ENCODE results near the gene MED27. TPM values are rescaled to one million over a fixed set of nuclear protein-coding genes. Genes with fewer than 3 reads are reported as not detected.

MED27 gene
- total RNA-seq, 1 donor from 2014 or later, result 15.7 TPM

GRCh38 chr9:132125361-132125760, 45.7 kb upstream of the MED27 start:
- TF ChIP-seq CTCF (IDR thresholded peaks at IDR 0.05), result no peak
- no peaks in the 10 kb centered on the region for H3K9me3 ChIP-seq
- no peaks in the 10 kb centered on the region for H3K36me3 ChIP-seq
- H3K4me3 ChIP-seq, result no peak overlapping the region
- peaks cover 40% of the 10 kb centered on the region for H3K27me3 ChIP-seq (ENCODE audit: low read depth)
- H3K4me1 ChIP-seq, result peaks cover 7% of the 10 kb centered on the region
- DNase-seq (no peak), ATAC-seq (no peak)
- intact Hi-C loops (cut with DNase I), result no loop called here
- H3K27ac ChIP-seq, result no peak overlapping the region

- Histone ChIP-seq H3K36me3 (no peaks in the 10 kb centered on the region), H3K27ac (no peak overlapping the region), H3K4me1 (peaks cover 7% of the 10 kb centered on the region), H3K9me3 (no peaks in the 10 kb centered on the region), H3K27me3 (ENCODE audit: low read depth) (peaks cover 39% of the 10 kb centered on the region), H3K4me3 (no peak overlapping the region)
- TF ChIP-seq CTCF (IDR thresholded peaks at IDR 0.05), result no peak
- intact Hi-C loops (cut with DNase I), result no loop called here
- DNase-seq (no peak), ATAC-seq (no peak)
Measured at GRCh38 chr9:132124800-132125199, 45.1 kb upstream of the MED27 start.

- Histone ChIP-seq H3K4me1 (peaks cover 7% of the 10 kb centered on the region), H3K27me3 (ENCODE audit: low read depth) (peaks cover 31% of the 10 kb centered on the region), H3K27ac (no peak overlapping the region), H3K9me3 (no peaks in the 10 kb centered on the region), H3K36me3 (no peaks in the 10 kb centered on the region), H3K4me3 (no peak overlapping the region)
- ATAC-seq (no peak), DNase-seq (no peak)
- no peak for TF ChIP-seq CTCF (IDR thresholded peaks at IDR 0.05)
- intact Hi-C loops (cut with DNase I), result no loop called here
Measured at GRCh38 chr9:132121021-132121420, 41.4 kb upstream of the MED27 start.

- Histone ChIP-seq H3K27me3 (ENCODE audit: low read depth) (peaks cover 38% of the 10 kb centered on the region), H3K4me3 (no peak overlapping the region), H3K36me3 (no peaks in the 10 kb centered on the region), H3K27ac (no peak overlapping the region), H3K4me1 (no peaks in the 10 kb centered on the region), H3K9me3 (no peaks in the 10 kb centered on the region)
- no peak for ATAC-seq
- DNase-seq, result no peak
- intact Hi-C loops (cut with DNase I), result no loop called here
- no peak for TF ChIP-seq CTCF (IDR thresholded peaks at IDR 0.05)
Measured at GRCh38 chr9:132117694-132118093, 38.0 kb upstream of the MED27 start.

- intact Hi-C loops (cut with DNase I), result no loop called here
- TF ChIP-seq CTCF (IDR thresholded peaks at IDR 0.05), result no peak
- no peak overlapping the region for H3K27ac ChIP-seq
- H3K36me3 ChIP-seq, result no peaks in the 10 kb centered on the region
- no peak for ATAC-seq
- H3K4me3 ChIP-seq, result no peak overlapping the region
- DNase-seq, result no peak
- H3K27me3 ChIP-seq (ENCODE audit: low read depth), result peaks cover 41% of the 10 kb centered on the region
- H3K9me3 ChIP-seq, result no peaks in the 10 kb centered on the region
- no peaks in the 10 kb centered on the region for H3K4me1 ChIP-seq
Measured at GRCh38 chr9:132116583-132116982, 36.9 kb upstream of the MED27 start.
